Nephron progenitor cell (in vitro differentiated cells): ENCODE results near the gene MYL4.
"Not testable (repeated sequence)": the region's sequence is repeated elsewhere in the genome, so short reads cannot be mapped to it uniquely, and the experiment has no call there.

ENCODE experiments used
- DNase-seq: peaks from one replicate; pipeline ENCODE4 v3.0.0; 2021
- H3K27ac Mint-ChIP-seq: 2 replicates; pipeline ENCODE4 v1.8.0; 2021; ENCODE audit warnings: mild to moderate bottlenecking, moderate library complexity, mixed read lengths
- H3K27me3 Mint-ChIP-seq: 2 replicates; pipeline ENCODE4 v1.8.0; 2021; ENCODE audit warnings: mild to moderate bottlenecking, low read depth, mixed read lengths; ENCODE audit not compliant: poor library complexity
- H3K36me3 Mint-ChIP-seq: 2 replicates; pipeline ENCODE4 v1.8.0; 2021; ENCODE audit warnings: low read depth, mixed read lengths
- H3K4me1 Mint-ChIP-seq: 2 replicates; pipeline ENCODE4 v1.8.0; 2021; ENCODE audit warnings: mixed read lengths
- H3K4me3 Mint-ChIP-seq: 2 replicates; pipeline ENCODE4 v1.8.0; 2021; ENCODE audit warnings: mild to moderate bottlenecking, moderate library complexity, mixed read lengths
- H3K9me3 Mint-ChIP-seq: 2 replicates; pipeline ENCODE4 v1.8.0; 2021; ENCODE audit warnings: mild to moderate bottlenecking, moderate library complexity, mixed read lengths
- TF ChIP-seq, protein P1 (sequence below): fragments of 200-600 bp; sonication (generic); IDR thresholded peaks from 2 replicates; pipeline ENCODE4 v1.5.0; 2021; ENCODE audit warnings: antibody characterized with exemption

The MYL4 gene

DNA sequence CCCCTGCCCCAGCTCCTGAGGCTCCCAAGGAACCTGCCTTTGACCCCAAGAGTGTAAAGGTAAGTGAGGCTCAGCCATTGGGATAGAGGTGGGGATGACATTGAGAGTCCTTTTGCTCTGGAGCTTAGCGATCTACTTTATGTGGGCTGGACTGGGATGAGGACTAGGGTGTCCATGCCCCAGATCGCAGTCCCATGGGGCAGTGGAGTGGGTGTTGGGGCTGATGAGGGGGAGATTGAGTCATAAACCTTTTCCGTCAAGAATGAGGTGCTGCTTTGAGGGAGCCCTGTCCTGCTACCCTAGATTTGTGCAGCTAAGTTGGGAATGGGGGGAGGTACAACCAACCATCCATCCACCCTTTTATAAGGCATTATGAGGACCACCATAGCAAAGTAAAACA, 351 bp downstream of the MYL4 start:
- Mint-ChIP-seq H3K4me3 (no peak overlapping the region), H3K27ac (no peak overlapping the region), H3K9me3 (no peaks in the 10 kb centered on the region), H3K4me1 (peaks cover 63% of the 10 kb centered on the region), H3K36me3 (no peaks in the 10 kb centered on the region), H3K27me3 (peaks cover 6% of the 10 kb centered on the region)
- TF ChIP-seq, protein P1, sequence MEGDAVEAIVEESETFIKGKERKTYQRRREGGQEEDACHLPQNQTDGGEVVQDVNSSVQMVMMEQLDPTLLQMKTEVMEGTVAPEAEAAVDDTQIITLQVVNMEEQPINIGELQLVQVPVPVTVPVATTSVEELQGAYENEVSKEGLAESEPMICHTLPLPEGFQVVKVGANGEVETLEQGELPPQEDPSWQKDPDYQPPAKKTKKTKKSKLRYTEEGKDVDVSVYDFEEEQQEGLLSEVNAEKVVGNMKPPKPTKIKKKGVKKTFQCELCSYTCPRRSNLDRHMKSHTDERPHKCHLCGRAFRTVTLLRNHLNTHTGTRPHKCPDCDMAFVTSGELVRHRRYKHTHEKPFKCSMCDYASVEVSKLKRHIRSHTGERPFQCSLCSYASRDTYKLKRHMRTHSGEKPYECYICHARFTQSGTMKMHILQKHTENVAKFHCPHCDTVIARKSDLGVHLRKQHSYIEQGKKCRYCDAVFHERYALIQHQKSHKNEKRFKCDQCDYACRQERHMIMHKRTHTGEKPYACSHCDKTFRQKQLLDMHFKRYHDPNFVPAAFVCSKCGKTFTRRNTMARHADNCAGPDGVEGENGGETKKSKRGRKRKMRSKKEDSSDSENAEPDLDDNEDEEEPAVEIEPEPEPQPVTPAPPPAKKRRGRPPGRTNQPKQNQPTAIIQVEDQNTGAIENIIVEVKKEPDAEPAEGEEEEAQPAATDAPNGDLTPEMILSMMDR: no peak
- no peak for DNase-seq

DNA sequence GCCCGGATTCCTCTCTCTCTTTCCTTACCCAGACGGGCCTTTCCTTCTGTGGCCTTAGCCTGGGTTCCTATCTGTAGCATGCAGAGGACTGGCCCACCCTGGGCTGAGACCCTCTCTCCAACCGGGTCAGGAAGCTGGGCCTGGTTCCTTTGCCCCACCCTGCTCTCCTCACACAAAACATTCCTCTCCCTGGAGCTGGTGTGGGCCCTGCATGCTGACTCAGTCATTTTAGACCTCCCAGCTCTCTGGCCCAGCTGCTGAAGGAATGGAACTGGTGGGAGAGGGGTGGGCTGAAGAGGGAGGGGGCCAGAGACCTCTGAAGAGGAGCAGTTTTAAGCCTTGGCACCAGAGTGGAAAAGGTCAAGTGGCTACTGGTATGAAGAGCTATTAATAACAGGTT, 957 bp downstream of the MYL4 start:
- no peak overlapping the region for H3K27ac Mint-ChIP-seq

DNA sequence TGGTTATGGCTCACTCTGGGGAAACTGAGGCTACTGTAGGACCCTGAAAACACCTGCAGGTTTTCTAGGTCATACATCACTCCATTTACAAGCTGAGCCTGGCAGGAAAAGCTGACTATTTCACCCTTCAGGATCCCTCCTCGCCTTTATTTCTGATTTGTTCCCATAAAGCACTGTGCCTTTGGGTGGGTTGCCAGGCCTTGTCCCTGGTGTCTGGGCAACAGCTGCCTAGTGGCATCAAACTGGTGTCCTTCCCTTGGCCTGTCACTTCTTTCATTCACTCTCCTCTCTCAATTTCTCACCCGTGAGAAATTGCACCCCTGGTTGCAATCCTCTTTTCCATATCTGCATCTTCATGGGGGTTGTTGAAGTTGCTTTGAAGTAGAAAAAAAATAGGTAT, 1.6 kb downstream of the MYL4 start:
- Mint-ChIP-seq H3K36me3 (no peaks in the 10 kb centered on the region), H3K27ac (no peak overlapping the region)

More for the DNA sequence above, 957 bp downstream of the MYL4 start:
- TF ChIP-seq, protein P1: no peak
- Mint-ChIP-seq H3K9me3 (no peaks in the 10 kb centered on the region), H3K4me1 (peaks cover 57% of the 10 kb centered on the region), H3K36me3 (no peaks in the 10 kb centered on the region), H3K27me3 (peaks cover 6% of the 10 kb centered on the region), H3K4me3 (no peak overlapping the region)
- DNase-seq: no peak

DNA sequence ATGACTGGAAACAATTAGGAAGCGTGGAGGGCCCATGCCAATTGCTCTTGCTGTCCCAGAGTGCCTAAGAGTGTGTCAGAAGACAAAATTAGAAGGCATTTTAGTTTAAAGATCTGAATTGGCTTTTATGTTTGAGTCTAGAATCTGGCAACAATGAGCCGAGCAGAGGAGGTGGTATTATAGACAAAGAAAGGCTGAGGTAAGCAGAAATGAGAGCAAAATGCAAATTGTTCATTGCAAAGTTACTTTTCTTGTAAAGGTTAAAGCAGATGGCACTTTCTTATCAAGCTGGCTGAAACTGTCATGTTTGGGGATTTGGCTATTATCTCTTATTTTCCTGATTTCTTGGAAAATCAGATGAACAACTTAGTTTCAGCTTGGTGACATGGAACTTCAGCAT, 3.3 kb downstream of the MYL4 start:
- TF ChIP-seq, protein P1: no peak
- DNase-seq: no peak
- Mint-ChIP-seq H3K4me1 (peaks cover 35% of the 10 kb centered on the region), H3K4me3 (no peak overlapping the region), H3K36me3 (no peaks in the 10 kb centered on the region), H3K27ac (no peak overlapping the region), H3K9me3 (no peaks in the 10 kb centered on the region), H3K27me3 (peaks cover 6% of the 10 kb centered on the region)

More for the DNA sequence above, 1.6 kb downstream of the MYL4 start:
- Mint-ChIP-seq H3K27me3 (peaks cover 6% of the 10 kb centered on the region), H3K4me3 (no peak overlapping the region), H3K9me3 (no peaks in the 10 kb centered on the region), H3K4me1 (peaks cover 50% of the 10 kb centered on the region)
- no peak for DNase-seq
- TF ChIP-seq, protein P1: no peak

DNA sequence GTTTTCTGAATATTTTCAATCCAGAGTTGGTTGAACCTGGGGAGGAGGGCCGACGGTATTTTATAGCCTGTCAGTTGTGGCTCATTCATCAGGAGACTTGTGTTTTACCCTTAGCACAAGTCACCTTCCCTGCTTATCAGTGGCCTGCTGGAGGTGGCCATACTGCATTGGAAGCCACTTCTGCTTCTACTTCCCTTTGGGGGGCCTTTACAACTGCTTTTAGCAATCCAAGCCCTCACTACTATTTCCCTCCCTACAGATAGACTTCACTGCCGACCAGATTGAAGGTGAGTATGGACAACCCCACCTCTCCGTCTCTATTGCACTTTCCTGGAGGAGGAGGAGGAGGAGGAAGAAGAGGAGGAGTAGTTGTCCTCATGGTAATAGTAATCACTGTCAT, 4.4 kb downstream of the MYL4 start:
- peaks cover 9% of the 10 kb centered on the region for H3K27me3 Mint-ChIP-seq
- TF ChIP-seq, protein P1: no peak
- H3K27ac Mint-ChIP-seq: no peak overlapping the region
- H3K9me3 Mint-ChIP-seq: no peaks in the 10 kb centered on the region
- no peaks in the 10 kb centered on the region for H3K36me3 Mint-ChIP-seq
- DNase-seq: no peak
- H3K4me1 Mint-ChIP-seq: peaks cover 26% of the 10 kb centered on the region
- no peak overlapping the region for H3K4me3 Mint-ChIP-seq

DNA sequence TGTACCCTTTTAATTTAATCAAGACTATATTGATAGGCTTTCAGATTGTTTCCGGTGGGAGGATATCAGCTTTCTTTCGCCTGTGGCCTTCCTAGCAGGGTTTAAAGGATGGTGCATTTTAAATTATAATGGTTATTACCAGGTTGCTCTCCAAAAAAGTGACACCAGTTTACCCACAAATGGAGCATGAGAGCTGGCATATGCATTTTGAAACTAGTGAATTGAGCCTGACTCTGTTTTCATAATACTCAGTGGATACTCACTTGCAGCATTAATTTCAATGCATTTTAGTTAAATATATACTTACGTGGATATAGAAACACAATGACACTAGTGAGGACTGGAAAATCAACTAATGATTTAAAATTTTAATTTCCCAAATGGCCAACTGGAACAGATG, 5.8 kb downstream of the MYL4 start:
- Mint-ChIP-seq H3K27me3 (peaks cover 13% of the 10 kb centered on the region), H3K36me3 (no peaks in the 10 kb centered on the region), H3K9me3 (no peaks in the 10 kb centered on the region), H3K27ac (no peak overlapping the region), H3K4me1 (peaks cover 22% of the 10 kb centered on the region), H3K4me3 (no peak overlapping the region)
- DNase-seq: no peak
- TF ChIP-seq, protein P1: no peak

DNA sequence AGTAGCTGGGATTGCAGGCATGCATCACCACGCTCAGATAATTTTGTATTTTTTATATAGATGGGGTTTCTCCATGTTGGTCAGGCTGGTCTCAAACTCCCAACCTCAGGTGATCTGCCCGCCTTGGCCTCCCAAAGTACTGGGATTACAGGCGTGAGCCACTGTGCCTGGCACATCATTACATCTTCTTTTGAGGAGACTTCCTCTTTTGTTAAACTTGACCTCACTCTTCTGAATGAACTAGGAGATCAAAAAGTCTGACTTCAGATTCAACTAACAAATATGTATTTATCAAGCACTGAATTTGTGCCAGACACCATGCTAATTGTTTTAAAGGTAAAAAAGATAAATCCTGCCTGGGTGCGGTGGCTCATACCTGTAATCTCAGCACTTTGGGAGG, 7.7 kb downstream of the MYL4 start:
- not testable (repeated sequence) for H3K9me3 Mint-ChIP-seq, H3K36me3 Mint-ChIP-seq, H3K27ac Mint-ChIP-seq, DNase-seq, H3K4me3 Mint-ChIP-seq
- peaks cover 16% of the 10 kb centered on the region for H3K27me3 Mint-ChIP-seq
- peaks cover 18% of the 10 kb centered on the region for H3K4me1 Mint-ChIP-seq

DNA sequence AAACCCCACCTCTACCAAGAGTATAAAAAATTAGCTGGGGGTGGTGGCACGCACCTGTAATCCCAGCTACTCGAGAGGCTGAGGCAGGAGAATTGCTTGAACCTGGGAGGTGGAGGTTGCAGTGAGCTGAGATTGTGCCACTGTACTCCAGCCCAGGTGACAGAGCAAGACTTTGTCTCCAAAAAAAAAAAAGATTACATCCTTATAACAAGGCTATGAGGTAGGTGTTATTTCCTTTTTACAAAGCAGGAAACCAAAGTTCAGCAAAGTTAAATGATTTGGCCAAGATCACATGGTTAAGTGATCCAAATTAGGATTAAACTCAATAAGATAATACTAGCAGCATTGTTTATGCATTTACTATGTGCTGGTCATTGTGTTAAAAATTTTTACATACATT, 8.1 kb downstream of the MYL4 start:
- not testable (repeated sequence) for DNase-seq, H3K4me3 Mint-ChIP-seq, H3K27ac Mint-ChIP-seq, H3K36me3 Mint-ChIP-seq, H3K9me3 Mint-ChIP-seq
- H3K4me1 Mint-ChIP-seq: peaks cover 18% of the 10 kb centered on the region
- peaks cover 16% of the 10 kb centered on the region for H3K27me3 Mint-ChIP-seq
